Measurements from ENCODE around the gene CWC25. TPM values are rescaled to one million over a fixed set of nuclear protein-coding genes. Genes with fewer than 3 reads are reported as not detected.

Gene CWC25
- total and polyA plus RNA-seq, 9 of the 15 experiments (the other 6 are each of a cell fraction or from before 2014, with no cell fraction given), result 16.5 to 27.4 (median 23.0) TPM

GRCh38 chr17:38853292-38854219 is 28.4 kb upstream of the CWC25 start, which contains the start of gene RPL23 (continued):
- TF ChIP-seq PKNOX1 (IDR thresholded peaks at IDR 0.05) (no peak), FIP1L1 (IDR thresholded peaks at IDR 0.05; ENCODE audit: low read depth, low read length, poor library complexity, severe bottlenecking) (no peak), MYNN (IDR thresholded peaks at IDR 0.05) (no peak), MYNN (CRISPR knock-in tag; IDR thresholded peaks at IDR 0.05) (no peak), ZNF589 (CRISPR knock-in tag; IDR thresholded peaks at IDR 0.05; ENCODE audit: low read depth) (0 out of 2 replicates have a peak, but pooled peaks have one; percentile 62), KDM5B (IDR thresholded peaks at IDR 0.05; ENCODE audit: insufficient replicate concordance, low read depth, low read length) (peak; percentile 94), IFI16 (CRISPR knock-in tag; IDR thresholded peaks at IDR 0.05) (no peak), CBFA2T2 (conservative IDR thresholded peaks at IDR 0.05) (peak; percentile 60), NFRKB (IDR thresholded peaks at IDR 0.05; ENCODE audit: low read depth) (peak; percentile 91), XRCC4 (IDR thresholded peaks at IDR 0.05; ENCODE audit: extremely low read depth, insufficient read depth, insufficient read length) (no peak), ZNF408 (CRISPR knock-in tag; IDR thresholded peaks at IDR 0.05; ENCODE audit: low read depth) (no peak), COPS2 (conservative IDR thresholded peaks at IDR 0.05) (no peak), GATAD2B (IDR thresholded peaks at IDR 0.05; ENCODE audit: borderline replicate concordance) (peak; percentile 22; the same call in 1 of the 2 replicates), CBX1 (IDR thresholded peaks at IDR 0.05; ENCODE audit: low read depth) (no peak), ZNF583 (CRISPR knock-in tag; IDR thresholded peaks at IDR 0.05) (no peak), SAFB (IDR thresholded peaks at IDR 0.05; ENCODE audit: borderline replicate concordance, low read depth, low read length) (no peak), MEF2A (IDR thresholded peaks at IDR 0.05; ENCODE audit: control insufficient read depth, low read depth, low read length) (no peak), CEBPB (tag; IDR thresholded peaks at IDR 0.05) (peak; percentile 99), RNF2 (IDR thresholded peaks at IDR 0.05) (peak; percentile 83), BRD4 (IDR thresholded peaks at IDR 0.05) (peak; percentile 86), HDAC3 (IDR thresholded peaks at IDR 0.05; ENCODE audit: borderline replicate concordance, partially characterized antibody) (peak; percentile 56), E2F6 (IDR thresholded peaks at IDR 0.05; ENCODE audit: borderline replicate concordance in 1 of 2, extremely low read depth in 1 of 2, insufficient read depth in 1 of 2, insufficient read length in 1 of 2, low read depth in 1 of 2, low read length in 1 of 2, poor library complexity in 1 of 2, severe bottlenecking in 1 of 2) (peak in 1 of 2 experiments; percentile 54), ADNP (tag; IDR thresholded peaks at IDR 0.05) (no peak)
- TF ChIP-seq, protein P1, sequence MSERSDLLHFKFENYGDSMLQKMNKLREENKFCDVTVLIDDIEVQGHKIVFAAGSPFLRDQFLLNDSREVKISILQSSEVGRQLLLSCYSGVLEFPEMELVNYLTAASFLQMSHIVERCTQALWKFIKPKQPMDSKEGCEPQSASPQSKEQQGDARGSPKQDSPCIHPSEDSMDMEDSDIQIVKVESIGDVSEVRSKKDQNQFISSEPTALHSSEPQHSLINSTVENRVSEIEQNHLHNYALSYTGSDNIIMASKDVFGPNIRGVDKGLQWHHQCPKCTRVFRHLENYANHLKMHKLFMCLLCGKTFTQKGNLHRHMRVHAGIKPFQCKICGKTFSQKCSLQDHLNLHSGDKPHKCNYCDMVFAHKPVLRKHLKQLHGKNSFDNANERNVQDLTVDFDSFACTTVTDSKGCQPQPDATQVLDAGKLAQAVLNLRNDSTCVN (CRISPR knock-in tag; IDR thresholded peaks at IDR 0.05), result 0 out of 2 replicates have a peak, but pooled peaks have one; percentile 21
- TF ChIP-seq, protein P2, sequence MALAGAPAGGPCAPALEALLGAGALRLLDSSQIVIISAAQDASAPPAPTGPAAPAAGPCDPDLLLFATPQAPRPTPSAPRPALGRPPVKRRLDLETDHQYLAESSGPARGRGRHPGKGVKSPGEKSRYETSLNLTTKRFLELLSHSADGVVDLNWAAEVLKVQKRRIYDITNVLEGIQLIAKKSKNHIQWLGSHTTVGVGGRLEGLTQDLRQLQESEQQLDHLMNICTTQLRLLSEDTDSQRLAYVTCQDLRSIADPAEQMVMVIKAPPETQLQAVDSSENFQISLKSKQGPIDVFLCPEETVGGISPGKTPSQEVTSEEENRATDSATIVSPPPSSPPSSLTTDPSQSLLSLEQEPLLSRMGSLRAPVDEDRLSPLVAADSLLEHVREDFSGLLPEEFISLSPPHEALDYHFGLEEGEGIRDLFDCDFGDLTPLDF (CRISPR knock-in tag; IDR thresholded peaks at IDR 0.05), result 0 out of 2 replicates have a peak, but pooled peaks have one; percentile 27

Measured in K562 (cell line).